Hepatocyte (in vitro differentiated cells): ENCODE results near the gene SRCIN1.

ENCODE experiments used
- EZH2phosphoT487 ChIP-seq: fragments of 200-600 bp; sonication (generic); IDR thresholded peaks from one replicate; pipeline ENCODE4 v1.6.1; 2018; ENCODE audit warnings: antibody characterized with exemption, mild to moderate bottlenecking, low read depth, moderate library complexity; ENCODE audit not compliant: unreplicated experiment, severe bottlenecking
- TF ChIP-seq, protein P1 (sequence below): fragments of 200-600 bp; sonication (generic); IDR thresholded peaks from 2 replicates; pipeline ENCODE4 v1.5.1; 2016; ENCODE audit warnings: antibody characterized with exemption, mild to moderate bottlenecking; ENCODE audit not compliant: poor library complexity

DNA sequence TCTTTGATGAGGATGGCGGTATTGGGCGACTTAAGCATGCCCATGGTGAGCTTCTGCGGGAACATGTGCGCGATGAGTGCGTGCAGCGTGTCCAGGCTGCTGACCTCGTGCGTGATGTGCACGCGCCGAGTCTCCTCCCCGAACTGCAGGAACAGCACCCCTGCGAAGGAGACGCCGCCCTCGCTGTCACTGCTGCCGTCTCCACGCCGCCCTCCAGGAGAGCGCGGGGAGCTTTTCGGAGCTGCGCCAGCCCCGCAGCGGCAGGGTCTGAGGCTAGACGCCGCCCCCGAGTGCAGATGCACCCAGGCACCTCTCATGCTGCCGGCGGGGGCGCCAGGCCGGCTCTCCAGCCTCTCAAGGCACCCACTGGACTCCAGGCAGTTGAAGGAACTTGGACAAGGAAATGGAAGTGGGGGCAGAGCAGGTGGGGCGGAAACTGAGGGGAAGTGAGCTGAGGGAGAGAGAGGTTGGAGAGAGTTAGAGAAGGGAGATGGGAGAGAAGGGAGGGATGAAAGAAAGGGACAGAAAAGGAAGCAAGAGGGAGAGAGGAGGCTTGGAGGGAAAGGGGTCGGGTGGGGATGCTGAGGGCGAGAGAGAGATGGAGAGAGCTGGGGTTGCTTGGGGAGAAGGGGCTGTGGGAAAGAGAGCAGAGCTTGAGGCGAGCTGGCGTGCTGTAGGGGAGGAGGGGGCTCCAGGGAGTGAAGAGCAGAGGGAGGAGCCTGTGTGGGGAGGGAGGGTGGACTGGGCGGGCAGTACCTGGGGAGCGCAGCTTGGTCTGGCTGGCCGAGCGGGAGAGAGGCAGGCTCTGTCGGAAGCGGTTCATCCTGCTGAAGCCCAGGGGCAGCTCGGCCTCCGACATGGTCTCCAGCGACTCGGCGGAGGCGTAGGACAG lies 42.1 kb downstream of the SRCIN1 start:
- TF ChIP-seq, protein P1, sequence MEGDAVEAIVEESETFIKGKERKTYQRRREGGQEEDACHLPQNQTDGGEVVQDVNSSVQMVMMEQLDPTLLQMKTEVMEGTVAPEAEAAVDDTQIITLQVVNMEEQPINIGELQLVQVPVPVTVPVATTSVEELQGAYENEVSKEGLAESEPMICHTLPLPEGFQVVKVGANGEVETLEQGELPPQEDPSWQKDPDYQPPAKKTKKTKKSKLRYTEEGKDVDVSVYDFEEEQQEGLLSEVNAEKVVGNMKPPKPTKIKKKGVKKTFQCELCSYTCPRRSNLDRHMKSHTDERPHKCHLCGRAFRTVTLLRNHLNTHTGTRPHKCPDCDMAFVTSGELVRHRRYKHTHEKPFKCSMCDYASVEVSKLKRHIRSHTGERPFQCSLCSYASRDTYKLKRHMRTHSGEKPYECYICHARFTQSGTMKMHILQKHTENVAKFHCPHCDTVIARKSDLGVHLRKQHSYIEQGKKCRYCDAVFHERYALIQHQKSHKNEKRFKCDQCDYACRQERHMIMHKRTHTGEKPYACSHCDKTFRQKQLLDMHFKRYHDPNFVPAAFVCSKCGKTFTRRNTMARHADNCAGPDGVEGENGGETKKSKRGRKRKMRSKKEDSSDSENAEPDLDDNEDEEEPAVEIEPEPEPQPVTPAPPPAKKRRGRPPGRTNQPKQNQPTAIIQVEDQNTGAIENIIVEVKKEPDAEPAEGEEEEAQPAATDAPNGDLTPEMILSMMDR, result no peak
- peak; percentile 83 for TF ChIP-seq EZH2phosphoT487
